ENCODE measurements around the gene RERGL. TPM values are rescaled to one million over a fixed set of nuclear protein-coding genes. Genes with fewer than 3 reads are reported as not detected.
"Not testable (repeated sequence)": the region's sequence is repeated elsewhere in the genome, so short reads cannot be mapped to it uniquely, and the experiment has no call there.

Gene RERGL
- total RNA-seq, 1 donor from 2014 or later = not detected

GRCh38 chr12:18071336-18071735 is 18.7 kb downstream of the RERGL start:
- H3K4me1 Mint-ChIP-seq (ENCODE audit: low read depth) = no peaks in the 10 kb centered on the region
- DNase-seq (ENCODE audit: low spot score) = no peak
- peaks cover 18% of the 10 kb centered on the region for H3K9me3 Mint-ChIP-seq
- H3K27ac Mint-ChIP-seq = no peak overlapping the region
- no peaks in the 10 kb centered on the region for H3K27me3 Mint-ChIP-seq (ENCODE audit: insufficient read depth)
- no peak overlapping the region for H3K4me3 Mint-ChIP-seq
- H3K36me3 Mint-ChIP-seq (ENCODE audit: low read depth) = no peaks in the 10 kb centered on the region
- intact Hi-C loops (cut with micrococcal nuclease) = no loop called here

- H3K27me3 Mint-ChIP-seq (ENCODE audit: insufficient read depth) = no peaks in the 10 kb centered on the region
- no peak overlapping the region for H3K4me3 Mint-ChIP-seq
- H3K9me3 Mint-ChIP-seq = peaks cover 24% of the 10 kb centered on the region
- no peak for DNase-seq (ENCODE audit: low spot score)
- intact Hi-C loops (cut with micrococcal nuclease) = no loop called here
- H3K4me1 Mint-ChIP-seq (ENCODE audit: low read depth) = no peaks in the 10 kb centered on the region
- H3K36me3 Mint-ChIP-seq (ENCODE audit: low read depth) = no peaks in the 10 kb centered on the region
- H3K27ac Mint-ChIP-seq = no peak overlapping the region
These were observed 21.6 kb downstream of the RERGL start for GRCh38 chr12:18068355-18068754.

GRCh38 chr12:18066666-18067065 is 23.3 kb downstream of the RERGL start:
- Mint-ChIP-seq H3K9me3 (peaks cover 28% of the 10 kb centered on the region), H3K4me3 (no peak overlapping the region), H3K36me3 (ENCODE audit: low read depth) (no peaks in the 10 kb centered on the region), H3K27ac (no peak overlapping the region), H3K27me3 (ENCODE audit: insufficient read depth) (no peaks in the 10 kb centered on the region), H3K4me1 (ENCODE audit: low read depth) (no peaks in the 10 kb centered on the region)
- intact Hi-C loops (cut with micrococcal nuclease) = no loop called here
- DNase-seq (ENCODE audit: low spot score) = no peak

DNA sequence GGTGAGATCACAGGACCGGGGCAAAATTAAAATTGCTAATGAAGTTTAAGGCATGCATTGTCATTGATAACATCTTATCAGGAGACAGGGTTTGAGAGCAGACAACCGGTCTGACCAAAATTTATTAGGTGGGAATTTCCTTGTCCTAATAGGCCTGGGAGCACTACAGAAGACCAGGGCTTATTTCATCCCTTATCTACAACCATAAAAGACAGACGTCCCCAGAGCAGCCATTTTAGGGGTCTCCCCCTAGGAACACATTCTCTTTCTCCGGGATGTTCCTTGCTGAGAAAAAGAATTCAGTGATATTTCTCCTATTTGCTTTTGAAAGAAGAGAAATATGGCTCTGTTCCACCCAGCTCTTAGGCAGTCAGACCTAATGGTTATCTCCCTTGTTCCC is 27.1 kb downstream of the RERGL start:
- H3K27me3 Mint-ChIP-seq (ENCODE audit: insufficient read depth); DNase-seq (ENCODE audit: low spot score); intact Hi-C loops (cut with micrococcal nuclease); H3K27ac Mint-ChIP-seq; H3K4me1 Mint-ChIP-seq (ENCODE audit: low read depth); H3K36me3 Mint-ChIP-seq (ENCODE audit: low read depth); H3K4me3 Mint-ChIP-seq: not testable (repeated sequence)
- peaks cover 42% of the 10 kb centered on the region for H3K9me3 Mint-ChIP-seq

DNA sequence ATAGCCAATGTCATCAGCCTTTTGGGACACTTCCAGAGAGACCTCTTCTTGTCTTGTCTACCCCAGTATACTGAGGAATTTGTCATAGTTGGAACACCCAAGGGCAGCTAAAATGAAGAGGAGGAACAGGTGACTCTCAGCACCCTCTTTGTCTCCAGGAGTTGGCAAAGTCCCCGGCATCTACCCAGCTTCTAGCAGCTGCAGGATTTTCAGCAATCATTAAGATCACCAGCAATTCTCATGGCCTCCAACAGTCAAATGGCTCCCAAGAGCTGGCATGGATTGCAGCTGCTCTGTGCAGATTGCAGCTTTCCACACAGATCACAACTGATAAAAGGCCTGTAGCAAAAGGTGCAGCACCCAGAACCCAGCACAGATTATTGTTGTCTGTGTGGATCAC is 32.9 kb downstream of the RERGL start:
- Mint-ChIP-seq H3K36me3 (ENCODE audit: low read depth) (no peaks in the 10 kb centered on the region), H3K4me1 (ENCODE audit: low read depth) (no peaks in the 10 kb centered on the region), H3K27ac (no peak overlapping the region), H3K4me3 (no peak overlapping the region), H3K27me3 (ENCODE audit: insufficient read depth) (no peaks in the 10 kb centered on the region), H3K9me3 (peaks cover 44% of the 10 kb centered on the region)
- DNase-seq (ENCODE audit: low spot score) = no peak
- intact Hi-C loops (cut with micrococcal nuclease) = no loop called here

DNA sequence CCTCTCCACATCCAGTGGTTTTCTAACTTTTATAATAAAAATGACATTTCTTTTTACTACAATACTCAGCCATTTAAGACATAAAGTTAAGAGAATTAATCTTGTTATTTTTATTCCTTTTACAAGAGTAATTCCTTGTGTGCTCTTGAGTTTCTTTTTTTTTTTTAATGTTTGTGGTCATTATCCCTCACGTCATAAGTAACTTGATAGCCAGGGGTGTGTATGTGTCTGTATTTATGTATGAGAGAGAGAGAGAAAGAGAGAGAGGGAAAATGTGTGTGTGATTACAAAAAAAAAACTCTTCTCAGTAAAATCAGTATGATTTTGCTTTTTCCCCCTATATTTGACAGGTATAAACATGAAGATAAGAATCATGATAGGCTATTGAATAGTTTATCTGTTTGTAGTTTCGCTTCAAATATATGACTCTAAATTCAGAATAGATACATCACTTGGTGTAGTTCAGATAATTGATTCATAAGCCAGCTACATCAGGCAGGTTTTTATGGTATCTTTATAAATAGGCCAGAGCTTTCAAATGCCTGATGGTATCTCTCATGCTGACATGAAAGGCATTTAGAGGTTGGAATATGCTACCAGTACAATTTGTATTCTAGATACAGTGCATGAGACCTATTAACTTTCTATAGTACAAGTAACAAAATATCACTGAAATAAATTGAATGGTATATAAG is 34.9 kb downstream of the RERGL start:
- Mint-ChIP-seq H3K27me3 (ENCODE audit: insufficient read depth) (no peaks in the 10 kb centered on the region), H3K4me1 (ENCODE audit: low read depth) (no peaks in the 10 kb centered on the region), H3K9me3 (peaks cover 32% of the 10 kb centered on the region), H3K36me3 (ENCODE audit: low read depth) (no peaks in the 10 kb centered on the region), H3K27ac (no peak overlapping the region), H3K4me3 (no peak overlapping the region)
- intact Hi-C loops (cut with micrococcal nuclease) = no loop called here
- no peak for DNase-seq (ENCODE audit: low spot score)

DNA sequence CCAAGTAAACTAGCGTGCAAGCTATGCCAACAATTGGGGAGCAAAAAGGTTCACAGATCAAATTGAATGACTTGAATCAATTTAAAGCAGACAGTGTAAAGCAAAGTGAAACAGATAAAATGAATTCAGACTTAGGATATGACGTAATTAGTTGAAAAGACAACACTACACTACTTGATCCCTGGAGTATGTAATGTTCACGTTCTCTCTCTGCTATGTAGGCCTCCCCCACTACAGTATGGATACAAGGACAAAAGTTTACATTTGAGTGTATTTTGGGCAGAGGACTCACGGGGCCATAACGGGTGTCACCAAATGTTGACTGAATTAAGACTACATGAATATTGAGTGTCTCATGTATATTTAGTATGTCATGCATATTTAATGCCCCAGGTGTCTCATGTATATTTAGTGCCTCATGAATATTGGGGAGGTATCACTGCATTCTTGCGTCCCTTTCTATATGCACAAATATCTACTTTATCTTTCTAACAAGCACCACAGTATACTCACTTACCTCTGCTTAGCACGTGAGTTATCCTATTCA is 44.5 kb downstream of the RERGL start:
- Mint-ChIP-seq H3K4me3 (no peak overlapping the region), H3K4me1 (ENCODE audit: low read depth) (no peaks in the 10 kb centered on the region), H3K27ac (no peak overlapping the region), H3K36me3 (ENCODE audit: low read depth) (no peaks in the 10 kb centered on the region), H3K27me3 (ENCODE audit: insufficient read depth) (no peaks in the 10 kb centered on the region), H3K9me3 (peaks cover 18% of the 10 kb centered on the region)
- intact Hi-C loops (cut with micrococcal nuclease) = no loop called here
- no peak for DNase-seq (ENCODE audit: low spot score)

GRCh38 chr12:18040060-18040742 is 49.8 kb downstream of the RERGL start:
- DNase-seq (ENCODE audit: low spot score); H3K27ac Mint-ChIP-seq; H3K27me3 Mint-ChIP-seq (ENCODE audit: insufficient read depth); H3K36me3 Mint-ChIP-seq (ENCODE audit: low read depth); intact Hi-C loops (cut with micrococcal nuclease); H3K4me1 Mint-ChIP-seq (ENCODE audit: low read depth); H3K4me3 Mint-ChIP-seq: not testable (repeated sequence)
- peaks cover 30% of the 10 kb centered on the region for H3K9me3 Mint-ChIP-seq

Other genes with a start within 250 kb of the RERGL start
- not detected in 2 replicates for gene PIK3C2G, start 171.3 kb upstream of the RERGL start, total RNA-seq

Measured in activated T-helper 1 cell treated with anti-CD3 and anti-CD28 coated beads, Interleukin-12 subunit alpha, Interleukin-12 subunit beta, Interleukin-2, Interleukin-4 antibody, amounts not matched to agents 30 ng/mL and 10 ng/mL and 1 ng/mL, durations not matched to agents 14 hours and 24 hours and 36 hours (primary cell).